Stomach (tissue), 4 donors: ENCODE measurements around the gene IFT57.

Source experiments
- CTCF ChIP-seq, 7 experiments: fragments of 450-650 bp in 4 of 7; fragments of 200-600 bp in 3 of 7; sonication (generic) in 3 of 7; IDR thresholded peaks; one replicate each; pipeline ENCODE4 v1.5.1; 2016 to 2019; ENCODE audit warnings: antibody characterized with exemption in 7 of 7, control low read depth in 2 of 7, mild to moderate bottlenecking in 1 of 7
- POLR2AphosphoS5 ChIP-seq, 3 donors: sonication (generic); formaldehyde crosslinking; IDR thresholded peaks; one replicate each; pipeline ENCODE4 v1.6.1; 2016; ENCODE audit warnings: antibody characterized with exemption in 3 of 3

GRCh38 chr3:108208831-108209230 lies 13.4 kb downstream of the IFT57 start:
- TF ChIP-seq CTCF (IDR thresholded peaks at IDR 0.05): no peak
- TF ChIP-seq POLR2AphosphoS5 (IDR thresholded peaks at IDR 0.05): no peak
